ENCODE data around the gene NSMF. TPM values are rescaled to one million over a fixed set of nuclear protein-coding genes. Genes with fewer than 3 reads are reported as not detected.

Gene NSMF
- total and polyA plus RNA-seq, 2 of the 8 experiments (the other 6 are each of a cell fraction or from before 2014, with no cell fraction given): 56.7 to 65.1 TPM

- H3K56ac ChIP-seq (replicated peaks; ENCODE audit: insufficient read length, low read depth, low read length): no peak overlapping the region
- no peak overlapping the region for H4K91ac ChIP-seq (replicated peaks; ENCODE audit: insufficient read length, low read length)
- no peak overlapping the region for H3K27ac ChIP-seq (ENCODE audit: low read depth, low read length)
- no peaks in the 10 kb centered on the region; a peak in 1 of 7 replicates for H3K27me3 ChIP-seq (replicated peaks in 1 of 4; ENCODE audit: control insufficient read depth in 3 of 4, extremely low read depth in 1 of 4, insufficient read depth in 3 of 4, low read length in 3 of 4)
- no peaks in the 10 kb centered on the region for H3K36me3 ChIP-seq (ENCODE audit: control insufficient read depth in 2 of 4, insufficient read depth in 4 of 4, low read length in 3 of 4)
- no peaks in the 10 kb centered on the region for H3K23me2 ChIP-seq (ENCODE audit: low read depth, low read length)
- no peak overlapping the region for H4K5ac ChIP-seq (ENCODE audit: insufficient read length, low read depth, low read length)
- H2BK12ac ChIP-seq (ENCODE audit: low read depth, low read length): no peak overlapping the region
- H3K4me3 ChIP-seq (ENCODE audit: extremely low read depth in 1 of 4, insufficient read depth in 2 of 4, low read depth in 3 of 4, low read length in 4 of 4): no peak overlapping the region
- no peak overlapping the region for H4K8ac ChIP-seq (ENCODE audit: extremely low read depth, insufficient read depth, low read length)
- H3K9ac ChIP-seq (replicated peaks in 1 of 4; ENCODE audit: extremely low read depth in 1 of 4, low read depth in 3 of 4, low read length in 3 of 4): no peak overlapping the region
- H2AK5ac ChIP-seq (ENCODE audit: low read depth, low read length): no peak overlapping the region
- H2BK120ac ChIP-seq (replicated peaks; ENCODE audit: low read depth, low read length): no peak overlapping the region
- no peak overlapping the region for H2AFZ ChIP-seq (ENCODE audit: low read length)
- POLR2A ChIA-PET (ENCODE audit: partially characterized antibody): interaction anchor here (0.6 to 1.6 kb wide), 2 partner anchors 10 to 46 kb away, joined by 3 read pairs; no protein-coding TSS in a partner anchor
- H2BK15ac ChIP-seq (ENCODE audit: low read length): no peak overlapping the region
- H3K4me2 ChIP-seq (ENCODE audit: insufficient read depth in 1 of 2, low read depth in 2 of 2, low read length in 2 of 2): no peak overlapping the region
- 88% methylated on average over 6 of the region's 6 CpGs; no CpG with 5 or more reads in 1 of the 2 experiments for WGBS, 2 experiments (ENCODE audit: extremely low coverage in 1 of 2, insufficient coverage in 1 of 2, insufficient read length in 1 of 2, insufficient replicate concordance in 2 of 2, low coverage in 1 of 2, low lambda C conversion rate in 2 of 2, missing lambda C conversion rate in 1 of 2)
- no peaks in the 10 kb centered on the region for H3K79me2 ChIP-seq (ENCODE audit: control insufficient read depth in 1 of 2, insufficient read depth in 2 of 2, low read length in 2 of 2)
- CTCF ChIA-PET (ENCODE audit: partially characterized antibody): interaction anchor here (0.9 to 1.4 kb wide), 3 partner anchors 11 to 204 kb away, joined by 3 to 7 read pairs (median 3); no protein-coding TSS in a partner anchor
- no peaks in the 10 kb centered on the region for H3K9me3 ChIP-seq (ENCODE audit: insufficient read depth in 2 of 2, low read depth in 1 of 2, low read length in 1 of 2)
- H2BK5ac ChIP-seq (ENCODE audit: low read depth, low read length): no peak overlapping the region
- H4K20me1 ChIP-seq (replicated peaks in 1 of 2; ENCODE audit: control insufficient read depth in 1 of 2, insufficient read depth in 2 of 2, low read length in 2 of 2): peaks cover 0 to 3% of the 10 kb centered on the region in 2 experiments
- no peak for DNase-seq (ENCODE audit: low read depth in 1 of 2, low spot score in 2 of 2)
- no peaks in the 10 kb centered on the region for H3K79me1 ChIP-seq (ENCODE audit: low read depth, low read length)
- H3K14ac ChIP-seq (ENCODE audit: insufficient read length): no peak overlapping the region
- no peak for TF ChIP-seq TAF1 (IDR thresholded peaks at IDR 0.05; ENCODE audit: low read depth, low read length)
- TF ChIP-seq EGR1 (IDR thresholded peaks at IDR 0.05; ENCODE audit: borderline replicate concordance, low read depth, low read length): no peak
- TF ChIP-seq TCF12 (IDR thresholded peaks at IDR 0.05; ENCODE audit: low read depth, low read length): no peak
- no peak for TF ChIP-seq HDAC6 (IDR thresholded peaks at IDR 0.05; ENCODE audit: low read depth, low read length)
- no peak for TF ChIP-seq CBX8 (IDR thresholded peaks at IDR 0.05; ENCODE audit: borderline replicate concordance, low read depth, low read length)
- no peak for TF ChIP-seq CHD2 (IDR thresholded peaks at IDR 0.05; ENCODE audit: low read length)
- no peak for FAIRE-seq
- no peak overlapping the region for H2BK20ac ChIP-seq (ENCODE audit: low read length)
- H3K23ac ChIP-seq (ENCODE audit: insufficient read length): no peak overlapping the region
- H3K18ac ChIP-seq (ENCODE audit: extremely low read depth, low read length): no peak overlapping the region
- no peak overlapping the region for H3K4ac ChIP-seq (replicated peaks; ENCODE audit: insufficient read length, low read depth, low read length)
- H3K4me1 ChIP-seq (replicated peaks in 1 of 4; ENCODE audit: control insufficient read depth in 3 of 4, insufficient read depth in 4 of 4, low read length in 3 of 4): no peaks in the 10 kb centered on the region
These were observed 29.8 kb upstream of the NSMF start for GRCh38 chr9:137488906-137489305.

Measured in H1 (cell line).